ENCODE measurements around the gene SLC41A3. TPM values are rescaled to one million over a fixed set of nuclear protein-coding genes. Genes with fewer than 3 reads are reported as not detected.

The SLC41A3 gene
- total and polyA plus RNA-seq, 10 of the 15 experiments (the other 5 are each of a cell fraction or from before 2014, with no cell fraction given), result 8.3 to 29.5 (median 16.7) TPM

- no peak for TF ChIP-seq HDAC2 (IDR thresholded peaks at IDR 0.05)
- TF ChIP-seq, protein P1, sequence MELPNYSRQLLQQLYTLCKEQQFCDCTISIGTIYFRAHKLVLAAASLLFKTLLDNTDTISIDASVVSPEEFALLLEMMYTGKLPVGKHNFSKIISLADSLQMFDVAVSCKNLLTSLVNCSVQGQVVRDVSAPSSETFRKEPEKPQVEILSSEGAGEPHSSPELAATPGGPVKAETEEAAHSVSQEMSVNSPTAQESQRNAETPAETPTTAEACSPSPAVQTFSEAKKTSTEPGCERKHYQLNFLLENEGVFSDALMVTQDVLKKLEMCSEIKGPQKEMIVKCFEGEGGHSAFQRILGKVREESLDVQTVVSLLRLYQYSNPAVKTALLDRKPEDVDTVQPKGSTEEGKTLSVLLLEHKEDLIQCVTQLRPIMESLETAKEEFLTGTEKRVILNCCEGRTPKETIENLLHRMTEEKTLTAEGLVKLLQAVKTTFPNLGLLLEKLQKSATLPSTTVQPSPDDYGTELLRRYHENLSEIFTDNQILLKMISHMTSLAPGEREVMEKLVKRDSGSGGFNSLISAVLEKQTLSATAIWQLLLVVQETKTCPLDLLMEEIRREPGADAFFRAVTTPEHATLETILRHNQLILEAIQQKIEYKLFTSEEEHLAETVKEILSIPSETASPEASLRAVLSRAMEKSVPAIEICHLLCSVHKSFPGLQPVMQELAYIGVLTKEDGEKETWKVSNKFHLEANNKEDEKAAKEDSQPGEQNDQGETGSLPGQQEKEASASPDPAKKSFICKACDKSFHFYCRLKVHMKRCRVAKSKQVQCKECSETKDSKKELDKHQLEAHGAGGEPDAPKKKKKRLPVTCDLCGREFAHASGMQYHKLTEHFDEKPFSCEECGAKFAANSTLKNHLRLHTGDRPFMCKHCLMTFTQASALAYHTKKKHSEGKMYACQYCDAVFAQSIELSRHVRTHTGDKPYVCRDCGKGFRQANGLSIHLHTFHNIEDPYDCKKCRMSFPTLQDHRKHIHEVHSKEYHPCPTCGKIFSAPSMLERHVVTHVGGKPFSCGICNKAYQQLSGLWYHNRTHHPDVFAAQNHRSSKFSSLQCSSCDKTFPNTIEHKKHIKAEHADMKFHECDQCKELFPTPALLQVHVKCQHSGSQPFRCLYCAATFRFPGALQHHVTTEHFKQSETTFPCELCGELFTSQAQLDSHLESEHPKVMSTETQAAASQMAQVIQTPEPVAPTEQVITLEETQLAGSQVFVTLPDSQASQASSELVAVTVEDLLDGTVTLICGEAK (IDR thresholded peaks at IDR 0.05; ENCODE audit: borderline replicate concordance), result no peak
Observed at GRCh38 chr3:126056681-126057500, 27.0 kb downstream of the SLC41A3 start (continued).

GRCh38 chr3:126056088-126056487, 27.8 kb downstream of the SLC41A3 start:
- TF ChIP-seq ZNF217 (IDR thresholded peaks at IDR 0.05) (no peak), ELK1 (IDR thresholded peaks at IDR 0.05; ENCODE audit: low read depth, low read length) (no peak), KDM1A (IDR thresholded peaks at IDR 0.05; ENCODE audit: borderline replicate concordance) (no peak), CHD1 (IDR thresholded peaks at IDR 0.05; ENCODE audit: low read depth, low read length) (no peak), CREB1 (IDR thresholded peaks at IDR 0.05; ENCODE audit: low read depth) (no peak), KLF5 (IDR thresholded peaks at IDR 0.05; ENCODE audit: partially characterized antibody) (no peak), BHLHE40 (IDR thresholded peaks at IDR 0.05; ENCODE audit: borderline replicate concordance in 1 of 2, low read depth in 2 of 2, low read length in 1 of 2) (no peak)
- H3K9me3 ChIP-seq (replicated peaks; ENCODE audit: control insufficient read depth, insufficient read depth, low read length), result no peaks in the 10 kb centered on the region

More at GRCh38 chr3:126056088-126056487, 27.8 kb downstream of the SLC41A3 start:
- RAD21 ChIA-PET (ENCODE audit: unreplicated experiment), result no interaction called here
- H3K27ac ChIP-seq (ENCODE audit: control insufficient read depth, insufficient read depth), result no peak overlapping the region
- no peaks in the 10 kb centered on the region for H4K20me1 ChIP-seq (ENCODE audit: control insufficient read depth, insufficient read depth)
- no peaks in the 10 kb centered on the region for H3K36me3 ChIP-seq (ENCODE audit: control insufficient read depth in 2 of 2, insufficient read depth in 2 of 2, low read length in 1 of 2)
- H3K9ac ChIP-seq (ENCODE audit: control insufficient read depth, insufficient read depth, low read length), result no peak overlapping the region
- peaks cover 9% of the 10 kb centered on the region for H3K4me1 ChIP-seq (ENCODE audit: control insufficient read depth, insufficient read depth, low read length)
- FAIRE-seq (no peak), DNase-seq (ENCODE audit: low read depth, low spot score) (no peak), ATAC-seq (no peak)
- POLR2A ChIA-PET, result no interaction called here
- CTCF ChIA-PET, result no interaction called here
- intact Hi-C loops (cut with micrococcal nuclease; ENCODE audit: unreplicated experiment) (no loop called here), in situ Hi-C loops (cut with MboI) (no loop called here)
- no TSS peak for BruUV-seq (replicated peaks)
- no peak overlapping the region for H3K4me3 ChIP-seq
- H3K79me2 ChIP-seq (ENCODE audit: control insufficient read depth, insufficient read depth, low read length), result no peaks in the 10 kb centered on the region
- SMC1A ChIA-PET (ENCODE audit: uncharacterized antibody, unreplicated experiment), result no interaction called here
- H3K27me3 ChIP-seq (replicated peaks in 1 of 2; ENCODE audit: control insufficient read depth in 2 of 2, insufficient read depth in 2 of 2, low read length in 1 of 2), result no peaks in the 10 kb centered on the region
- WGBS (ENCODE audit: insufficient coverage, insufficient replicate concordance, low lambda C conversion rate, missing lambda C conversion rate), result 78% methylated on average over 10 of the region's 10 CpGs
- no peak overlapping the region for H2AFZ ChIP-seq (ENCODE audit: control insufficient read depth, low read depth, low read length)
- no peak overlapping the region for H3K4me2 ChIP-seq (ENCODE audit: control insufficient read depth, insufficient read depth)
